Right lobe of liver (tissue), 4 donors: ENCODE results near the gene PRSS16.

Source experiments
- POLR2A ChIP-seq: fragments of 450-650 bp; IDR thresholded peaks from one replicate; pipeline ENCODE4 v1.6.1; 2017; ENCODE audit warnings: antibody characterized with exemption, mild to moderate bottlenecking
- TF ChIP-seq, protein P1 (sequence below), 4 donors: fragments of 200-600 bp in 3 of 4; fragments of 450-650 bp in 1 of 4; IDR thresholded peaks; one replicate each; pipeline versions ENCODE4 v1.5.1 to v1.8.0; 2016 to 2022; ENCODE audit warnings: antibody characterized with exemption in 4 of 4, mild to moderate bottlenecking in 2 of 4
- donor health status: DM: no; HTN: no; CAD: no.
- donor health status: DM: no; HTN: no; CAD: no.
- donor health status: DM: no; HTN: yes; CAD: no.

DNA sequence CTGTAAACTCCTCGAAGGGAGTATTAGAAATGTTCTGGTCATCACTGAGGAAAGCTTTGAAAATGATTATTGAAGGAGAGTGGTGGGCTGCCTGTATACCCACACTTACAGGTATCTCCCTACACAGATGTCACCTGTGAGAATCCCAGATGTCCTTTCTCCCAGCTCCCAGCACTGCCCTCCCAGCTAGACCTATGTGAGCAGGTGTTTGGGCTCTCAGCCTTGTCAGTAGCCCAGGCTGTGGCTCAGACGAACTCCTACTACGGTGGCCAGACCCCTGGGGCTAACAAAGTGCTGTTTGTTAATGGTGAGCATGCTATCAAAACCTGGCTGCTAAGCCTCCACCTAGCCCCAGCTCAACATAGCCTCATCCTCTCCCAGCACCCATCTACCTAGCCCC lies 7.1 kb downstream of the PRSS16 start:
- no peak for TF ChIP-seq POLR2A
- TF ChIP-seq, protein P1, sequence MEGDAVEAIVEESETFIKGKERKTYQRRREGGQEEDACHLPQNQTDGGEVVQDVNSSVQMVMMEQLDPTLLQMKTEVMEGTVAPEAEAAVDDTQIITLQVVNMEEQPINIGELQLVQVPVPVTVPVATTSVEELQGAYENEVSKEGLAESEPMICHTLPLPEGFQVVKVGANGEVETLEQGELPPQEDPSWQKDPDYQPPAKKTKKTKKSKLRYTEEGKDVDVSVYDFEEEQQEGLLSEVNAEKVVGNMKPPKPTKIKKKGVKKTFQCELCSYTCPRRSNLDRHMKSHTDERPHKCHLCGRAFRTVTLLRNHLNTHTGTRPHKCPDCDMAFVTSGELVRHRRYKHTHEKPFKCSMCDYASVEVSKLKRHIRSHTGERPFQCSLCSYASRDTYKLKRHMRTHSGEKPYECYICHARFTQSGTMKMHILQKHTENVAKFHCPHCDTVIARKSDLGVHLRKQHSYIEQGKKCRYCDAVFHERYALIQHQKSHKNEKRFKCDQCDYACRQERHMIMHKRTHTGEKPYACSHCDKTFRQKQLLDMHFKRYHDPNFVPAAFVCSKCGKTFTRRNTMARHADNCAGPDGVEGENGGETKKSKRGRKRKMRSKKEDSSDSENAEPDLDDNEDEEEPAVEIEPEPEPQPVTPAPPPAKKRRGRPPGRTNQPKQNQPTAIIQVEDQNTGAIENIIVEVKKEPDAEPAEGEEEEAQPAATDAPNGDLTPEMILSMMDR (IDR thresholded peaks at IDR 0.05): no peak
